ENCODE data around the gene RNASE13. TPM values are rescaled to one million over a fixed set of nuclear protein-coding genes. Genes with fewer than 3 reads are reported as not detected.

The RNASE13 gene
- total RNA-seq, 1 experiment from 2014 or later = not detected

DNA sequence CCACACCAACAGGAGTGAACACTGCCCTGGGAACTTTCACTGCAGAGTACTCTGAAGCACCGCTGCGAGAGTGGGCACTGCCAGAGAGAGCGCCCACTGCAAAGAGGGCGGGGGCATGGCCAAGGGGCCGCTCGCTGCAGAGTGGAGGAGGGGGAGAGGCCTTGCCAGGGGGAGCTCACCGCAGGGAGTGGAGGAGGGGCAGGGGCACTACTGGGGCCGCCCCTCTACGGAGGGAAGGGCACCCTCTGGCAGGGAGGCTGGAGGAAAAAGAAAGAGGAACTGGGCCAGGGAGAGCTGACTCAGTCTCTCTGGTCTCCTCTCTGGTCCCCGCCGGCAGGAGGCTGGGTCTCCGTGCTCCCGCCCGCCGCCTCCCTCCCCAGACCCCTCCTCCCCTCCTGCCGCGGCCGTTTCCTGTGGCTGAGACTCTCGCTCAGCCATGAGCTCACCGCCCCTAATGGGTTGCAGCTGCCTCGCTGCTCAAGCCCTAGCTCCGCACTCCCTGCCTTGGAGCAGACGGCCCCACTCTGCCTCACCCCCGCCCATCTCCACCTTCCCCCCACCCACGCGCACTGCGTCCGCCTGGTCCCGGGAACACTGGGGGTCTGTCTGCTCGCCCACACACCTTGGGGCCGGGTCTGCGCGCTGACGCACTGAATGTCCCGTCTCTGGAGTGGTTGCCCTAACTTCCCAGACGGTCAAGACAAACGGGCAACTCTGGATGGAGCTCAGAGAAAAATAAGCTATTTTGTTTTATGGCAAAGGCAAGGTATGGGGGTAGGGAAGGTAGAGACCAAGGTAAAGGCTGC is 36.8 kb upstream of the RNASE13 start:
- POLR2A ChIA-PET (ENCODE audit: low non-redundant PET) = interaction anchor here (0.5 to 1.6 kb wide), 6 partner anchors 19 to 313 kb away, joined by 5 to 15 read pairs (median 7); no protein-coding TSS in a partner anchor
- intact Hi-C loops (cut with micrococcal nuclease; ENCODE audit: unreplicated experiment) = loop anchor here (1.0 kb wide), 2 partner anchors 16 to 33 kb away; no protein-coding TSS in a partner anchor
- Histone ChIP-seq H3K27me3 (replicated peaks; ENCODE audit: insufficient read depth, low read depth, low read length, poor library complexity) (no peaks in the 10 kb centered on the region), H3K36me3 (ENCODE audit: insufficient read depth, low read length, poor library complexity, severe bottlenecking) (peaks cover 34% of the 10 kb centered on the region), H3K9me3 (ENCODE audit: low read depth, low read length, poor library complexity, severe bottlenecking) (no peaks in the 10 kb centered on the region), H3K4me1 (ENCODE audit: insufficient read depth, low read length, poor library complexity, severe bottlenecking) (peaks cover 27% of the 10 kb centered on the region), H3K27ac (ENCODE audit: low read depth, low read length, poor library complexity, severe bottlenecking) (peak overlapping the region; percentile 90), H3K4me3 (ENCODE audit: low read depth, low read length, poor library complexity, severe bottlenecking) (peak overlapping the region; percentile 98)
- no TSS peak for BruUV-seq (replicated peaks)
- CTCF ChIA-PET = interaction anchor here (0.5 to 2.5 kb wide), 10 partner anchors 16 to 56 kb away, joined by 3 to 29 read pairs (median 12); no protein-coding TSS in a partner anchor
- TF ChIP-seq, protein P1, sequence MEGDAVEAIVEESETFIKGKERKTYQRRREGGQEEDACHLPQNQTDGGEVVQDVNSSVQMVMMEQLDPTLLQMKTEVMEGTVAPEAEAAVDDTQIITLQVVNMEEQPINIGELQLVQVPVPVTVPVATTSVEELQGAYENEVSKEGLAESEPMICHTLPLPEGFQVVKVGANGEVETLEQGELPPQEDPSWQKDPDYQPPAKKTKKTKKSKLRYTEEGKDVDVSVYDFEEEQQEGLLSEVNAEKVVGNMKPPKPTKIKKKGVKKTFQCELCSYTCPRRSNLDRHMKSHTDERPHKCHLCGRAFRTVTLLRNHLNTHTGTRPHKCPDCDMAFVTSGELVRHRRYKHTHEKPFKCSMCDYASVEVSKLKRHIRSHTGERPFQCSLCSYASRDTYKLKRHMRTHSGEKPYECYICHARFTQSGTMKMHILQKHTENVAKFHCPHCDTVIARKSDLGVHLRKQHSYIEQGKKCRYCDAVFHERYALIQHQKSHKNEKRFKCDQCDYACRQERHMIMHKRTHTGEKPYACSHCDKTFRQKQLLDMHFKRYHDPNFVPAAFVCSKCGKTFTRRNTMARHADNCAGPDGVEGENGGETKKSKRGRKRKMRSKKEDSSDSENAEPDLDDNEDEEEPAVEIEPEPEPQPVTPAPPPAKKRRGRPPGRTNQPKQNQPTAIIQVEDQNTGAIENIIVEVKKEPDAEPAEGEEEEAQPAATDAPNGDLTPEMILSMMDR (conservative IDR thresholded peaks at IDR 0.05; ENCODE audit: low read depth, low read length) = no peak
- TF ChIP-seq EZH2 (IDR thresholded peaks at IDR 0.05; ENCODE audit: borderline replicate concordance, low read depth, low read length, poor library complexity, severe bottlenecking) = no peak
- peak; percentile 98 for DNase-seq (ENCODE audit: low spot score)

DNA sequence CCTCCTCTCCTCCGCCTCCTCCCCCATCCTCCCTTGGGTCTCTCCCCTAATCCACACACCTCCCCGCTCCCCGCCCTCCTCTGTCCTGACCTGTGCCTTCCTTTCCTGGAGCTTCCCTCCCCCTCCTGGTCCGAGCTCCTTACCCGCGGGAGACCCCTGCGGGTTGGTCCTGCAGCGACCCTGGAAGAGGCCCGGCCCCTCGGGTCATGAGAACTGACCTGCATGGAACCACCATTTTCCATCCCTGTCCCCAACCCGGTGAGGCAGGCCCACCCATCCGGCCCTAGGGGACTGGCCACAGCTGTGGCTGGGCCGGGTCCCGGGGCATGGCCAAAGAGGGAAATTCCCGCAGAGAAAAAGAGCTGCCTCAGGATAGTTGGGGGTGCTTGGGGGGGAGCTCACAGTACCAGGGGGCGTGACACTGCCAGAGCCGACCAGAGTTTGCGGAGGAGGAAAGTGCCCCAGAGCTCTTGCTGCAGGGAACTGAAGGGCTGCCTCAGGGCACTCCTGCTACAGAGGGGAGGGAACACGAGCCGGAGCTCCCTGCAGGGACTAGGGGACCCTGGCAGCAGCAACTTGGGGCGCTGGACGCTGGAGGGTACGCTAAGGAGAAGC is 36.1 kb upstream of the RNASE13 start:
- Histone ChIP-seq H3K4me3 (ENCODE audit: low read depth, low read length, poor library complexity, severe bottlenecking) (peak overlapping the region; percentile 98), H3K36me3 (ENCODE audit: insufficient read depth, low read length, poor library complexity, severe bottlenecking) (peaks cover 27% of the 10 kb centered on the region), H3K4me1 (ENCODE audit: insufficient read depth, low read length, poor library complexity, severe bottlenecking) (peaks cover 27% of the 10 kb centered on the region), H3K27me3 (replicated peaks; ENCODE audit: insufficient read depth, low read depth, low read length, poor library complexity) (no peaks in the 10 kb centered on the region), H3K27ac (ENCODE audit: low read depth, low read length, poor library complexity, severe bottlenecking) (peak overlapping the region; percentile 90), H3K9me3 (ENCODE audit: low read depth, low read length, poor library complexity, severe bottlenecking) (no peaks in the 10 kb centered on the region)
- no peak for TF ChIP-seq EZH2 (IDR thresholded peaks at IDR 0.05; ENCODE audit: borderline replicate concordance, low read depth, low read length, poor library complexity, severe bottlenecking)
- TF ChIP-seq, protein P1 (conservative IDR thresholded peaks at IDR 0.05; ENCODE audit: low read depth, low read length) = no peak
- POLR2A ChIA-PET (ENCODE audit: low non-redundant PET) = interaction anchor here (0.6 to 1.6 kb wide), 3 partner anchors 24 to 314 kb away, joined by 5 to 15 read pairs (median 5); no protein-coding TSS in a partner anchor
- no peak for DNase-seq (ENCODE audit: low spot score)
- intact Hi-C loops (cut with micrococcal nuclease; ENCODE audit: unreplicated experiment) = loop anchor here (1.0 kb wide), 2 partner anchors 17 to 34 kb away; no protein-coding TSS in a partner anchor
- CTCF ChIA-PET = interaction anchor here (0.6 to 2.5 kb wide), 10 partner anchors 17 to 56 kb away, joined by 3 to 29 read pairs (median 8); no protein-coding TSS in a partner anchor
- no TSS peak for BruUV-seq (replicated peaks)

DNA sequence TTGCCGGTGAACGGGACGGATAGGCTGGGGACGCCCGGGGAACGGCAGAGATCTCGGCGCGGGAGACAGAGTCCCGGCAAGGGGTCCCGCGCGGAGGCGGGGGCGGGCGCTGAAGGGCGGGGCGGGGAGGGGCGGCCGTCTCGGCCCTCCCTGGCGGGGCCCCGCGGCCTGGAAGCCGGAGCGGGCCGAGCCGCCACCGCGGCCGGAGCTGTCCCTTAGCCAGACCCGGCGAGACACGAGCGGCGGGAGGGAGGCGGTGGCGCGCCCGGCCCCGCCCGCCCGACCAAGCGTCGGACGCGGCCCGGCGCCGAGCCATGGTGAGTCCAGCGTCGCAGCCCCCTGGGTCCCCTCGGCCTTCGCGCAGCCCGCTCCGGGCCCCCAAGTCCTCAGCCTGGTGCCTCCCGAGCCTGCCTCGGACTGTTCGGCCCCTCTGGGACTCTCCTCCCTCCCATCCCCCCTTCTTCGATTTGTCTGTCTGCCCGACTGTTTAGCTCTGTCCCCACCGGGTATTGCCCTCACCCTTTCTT is 35.5 kb upstream of the RNASE13 start, which contains the start of gene ARHGEF40:
TSS of gene ARHGEF40 (plus strand) at position 222 of the 527 bp plus-strand sequence. CDS start at position 315, 93 bp downstream.
- H3K27me3 ChIP-seq (replicated peaks; ENCODE audit: insufficient read depth, low read depth, low read length, poor library complexity) = no peaks in the 10 kb centered on the region
- intact Hi-C loops (cut with micrococcal nuclease; ENCODE audit: unreplicated experiment) = no loop called here
- TF ChIP-seq, protein P1 (conservative IDR thresholded peaks at IDR 0.05; ENCODE audit: low read depth, low read length) = no peak
- TF ChIP-seq EZH2 (IDR thresholded peaks at IDR 0.05; ENCODE audit: borderline replicate concordance, low read depth, low read length, poor library complexity, severe bottlenecking) = no peak
- POLR2A ChIA-PET (ENCODE audit: low non-redundant PET) = no interaction called here
- peak; percentile 68 for DNase-seq (ENCODE audit: low spot score)
- no peaks in the 10 kb centered on the region for H3K9me3 ChIP-seq (ENCODE audit: low read depth, low read length, poor library complexity, severe bottlenecking)
- H3K4me1 ChIP-seq (ENCODE audit: insufficient read depth, low read length, poor library complexity, severe bottlenecking) = peaks cover 27% of the 10 kb centered on the region
- H3K4me3 ChIP-seq (ENCODE audit: low read depth, low read length, poor library complexity, severe bottlenecking) = peak within 1 kb of the TSS; percentile 98
- peaks cover 21% of the 10 kb centered on the region for H3K36me3 ChIP-seq (ENCODE audit: insufficient read depth, low read length, poor library complexity, severe bottlenecking)
- CTCF ChIA-PET = interaction anchor here (0.6 to 2.5 kb wide), 6 partner anchors 17 to 55 kb away, joined by 3 to 23 read pairs (median 4); no protein-coding TSS in a partner anchor
- H3K27ac ChIP-seq (ENCODE audit: low read depth, low read length, poor library complexity, severe bottlenecking) = peak within 1 kb of the TSS; percentile 90
- BruUV-seq (replicated peaks) = no TSS peak
